Sigmoid colon (tissue), 7 donors: ENCODE data around the gene LMOD1. TPM values are rescaled to one million over a fixed set of nuclear protein-coding genes. Genes with fewer than 3 reads are reported as not detected.

Source experiments
- DNase-seq: peaks from one replicate; pipeline ENCODE4 v3.0.0-alpha.2; 2019
- H3K27ac ChIP-seq, 4 donors: fragments of 200-600 bp; sonication (generic); one replicate each; pipeline ENCODE4 v1.5.1; 2016 to 2019; ENCODE audit warnings: mild to moderate bottlenecking in 1 of 4
- H3K27me3 ChIP-seq, 3 donors: fragments of 200-600 bp; sonication (generic); one replicate each; pipeline ENCODE4 v1.5.1; 2019; ENCODE audit warnings: mild to moderate bottlenecking in 1 of 3
- H3K36me3 ChIP-seq, 4 donors: fragments of 200-600 bp; sonication (generic); one replicate each; pipeline ENCODE4 v1.5.1; 2016 to 2019
- H3K4me1 ChIP-seq, 4 donors: fragments of 200-600 bp; sonication (generic); one replicate each; pipeline ENCODE4 v1.5.1; 2017 to 2019
- H3K4me3 ChIP-seq, 4 donors: fragments of 200-600 bp; sonication (generic); one replicate each; pipeline ENCODE4 v1.5.1; 2017 to 2019; ENCODE audit warnings: mild to moderate bottlenecking in 2 of 4, moderate library complexity in 1 of 4
- H3K9me3 ChIP-seq, 4 donors: fragments of 200-600 bp in 3 of 4; sonication (generic) in 3 of 4; one replicate each; pipeline versions ENCODE4 v1.5.1 to v1.6.1; 2013 to 2019
- CTCF ChIP-seq, 4 experiments: fragments of 450-650 bp in 3 of 4; fragments of 200-600 bp in 1 of 4; IDR thresholded peaks; one replicate each; pipeline ENCODE4 v1.5.1; 2016 to 2019; ENCODE audit warnings: antibody characterized with exemption in 4 of 4, mild to moderate bottlenecking in 3 of 4, moderate library complexity in 2 of 4
- EP300 ChIP-seq, 4 donors: sonication (generic); formaldehyde crosslinking; IDR thresholded peaks; one replicate each; pipeline ENCODE4 v1.6.1; 2017; ENCODE audit warnings: antibody characterized with exemption in 4 of 4
- POLR2A ChIP-seq, 2 donors: fragments of 450-650 bp; IDR thresholded peaks; one replicate each; pipeline ENCODE4 v1.6.1; 2016; ENCODE audit warnings: antibody characterized with exemption in 2 of 2, mild to moderate bottlenecking in 2 of 2, moderate library complexity in 2 of 2
- POLR2AphosphoS5 ChIP-seq, 4 donors: sonication (generic); formaldehyde crosslinking; IDR thresholded peaks; one replicate each; pipeline ENCODE4 v1.6.1; 2017; ENCODE audit warnings: antibody characterized with exemption in 4 of 4
- WGBS, 2 donors: extraction: QIAGEN DNeasy Blood & Tissue Kit; methylation state at CpG; one replicate each; pipeline ENCODE4 v1.1.7; 2013; 5-methylcytosine and 5-hydroxymethylcytosine counted together
- intact Hi-C: fragments of 100-400 bp; cut with DNase I; formaldehyde crosslinking; loops from one replicate; pipeline ENCODE4 v1.15.1; 2023
- polyA plus RNA-seq, 3 donors: library from polyadenylated mRNA; stranded (reverse); fragments of 200-250 nt; gene quantifications; one replicate each; pipeline ENCODE4 v1.2.3, GENCODE V29; 2013
- total RNA-seq, 4 donors: library from RNA; depleted of rRNA; stranded (reverse); fragments of >200 nt; gene quantifications; one replicate each; pipeline ENCODE4 v1.1.0, GENCODE V29; 2016
- donor health status: healthy with polysubstance abuse.
- donor health status: Bipolar disorder and iron deficiency.
- donor health status: healthy.

LMOD1 gene
- total and polyA plus RNA-seq, 7 donors, result 4.9 to 1,011 (median 633) TPM

GRCh38 chr1:201892211-201892610 is 54.1 kb downstream of the LMOD1 start:
- H3K27ac ChIP-seq, result peak overlapping the region; percentile 45 to 97 (median 88)
- H3K27me3 ChIP-seq, result no peaks in the 10 kb centered on the region
- peaks cover 0 to 11% (median 5%) of the 10 kb centered on the region in 4 donors for H3K36me3 ChIP-seq
- DNase-seq, result no peak
- 87 to 92% methylated on average over 6 of the region's 6 CpGs for WGBS, 2 donors
- no peak for TF ChIP-seq POLR2A (IDR thresholded peaks at IDR 0.05)
- no peak for TF ChIP-seq EP300 (IDR thresholded peaks at IDR 0.05)
- peak in 2 of 4 donors; percentile 27 to 54 for TF ChIP-seq POLR2AphosphoS5 (IDR thresholded peaks at IDR 0.05)
- no peak for TF ChIP-seq CTCF (IDR thresholded peaks at IDR 0.05)
- intact Hi-C loops, result loop anchor here (10.0 kb wide), 1 partner anchor 243 kb away; no protein-coding TSS in a partner anchor
- H3K4me3 ChIP-seq, result no peak overlapping the region
- no peaks in the 10 kb centered on the region for H3K9me3 ChIP-seq
- peaks cover 0 to 88% (median 54%) of the 10 kb centered on the region in 4 donors for H3K4me1 ChIP-seq

GRCh38 chr1:201891451-201892045 is 54.8 kb downstream of the LMOD1 start:
- TF ChIP-seq CTCF (IDR thresholded peaks at IDR 0.05) (no peak), POLR2AphosphoS5 (IDR thresholded peaks at IDR 0.05) (peak in 2 of 4 donors; percentile 58 to 76), POLR2A (IDR thresholded peaks at IDR 0.05) (no peak), EP300 (IDR thresholded peaks at IDR 0.05) (no peak)
- Histone ChIP-seq H3K27ac (peak overlapping the region; percentile 83 to 97 (median 90)), H3K4me3 (no peak overlapping the region), H3K27me3 (no peaks in the 10 kb centered on the region), H3K4me1 (peaks cover 0 to 82% (median 48%) of the 10 kb centered on the region in 4 donors), H3K9me3 (no peaks in the 10 kb centered on the region), H3K36me3 (peaks cover 0 to 5% (median under 1%) of the 10 kb centered on the region in 4 donors)
- DNase-seq, result peak; percentile 67
- 82 to 92% methylated on average over 5 of the region's 5 CpGs for WGBS, 2 donors
- intact Hi-C loops, result loop anchor here (10.0 kb wide), 1 partner anchor 243 kb away; no protein-coding TSS in a partner anchor

GRCh38 chr1:201890806-201891450 is 55.4 kb downstream of the LMOD1 start:
- peaks cover 0 to 75% (median 42%) of the 10 kb centered on the region in 4 donors for H3K4me1 ChIP-seq
- peak; percentile 71 for DNase-seq

GRCh38 chr1:201890223-201890622 is 56.1 kb downstream of the LMOD1 start:
- peak; percentile 68 for DNase-seq
- intact Hi-C loops, result loop anchor here (10.0 kb wide), 1 partner anchor 245 kb away; no protein-coding TSS in a partner anchor
- H3K36me3 ChIP-seq, result no peaks in the 10 kb centered on the region
- H3K9me3 ChIP-seq, result no peaks in the 10 kb centered on the region
- H3K27me3 ChIP-seq, result no peaks in the 10 kb centered on the region
- no peak for TF ChIP-seq POLR2A (IDR thresholded peaks at IDR 0.05)
- no peak for TF ChIP-seq EP300 (IDR thresholded peaks at IDR 0.05)
- peak in 2 of 4 donors; percentile 50 to 61 for TF ChIP-seq POLR2AphosphoS5 (IDR thresholded peaks at IDR 0.05)
- TF ChIP-seq CTCF (IDR thresholded peaks at IDR 0.05), result no peak
- H3K27ac ChIP-seq, result peak overlapping the region; percentile 79 to 97 (median 90)
- no peak overlapping the region for H3K4me3 ChIP-seq
- 87 to 89% methylated on average over 7 of the region's 7 CpGs for WGBS, 2 donors
- H3K4me1 ChIP-seq, result peaks cover 0 to 75% (median 47%) of the 10 kb centered on the region in 4 donors

More at GRCh38 chr1:201890806-201891450, 55.4 kb downstream of the LMOD1 start:
- intact Hi-C loops, result loop anchor here (10.0 kb wide), 1 partner anchor 244 kb away; no protein-coding TSS in a partner anchor
- Histone ChIP-seq H3K9me3 (no peaks in the 10 kb centered on the region), H3K27me3 (no peaks in the 10 kb centered on the region), H3K4me3 (no peak overlapping the region), H3K27ac (peak overlapping the region; percentile 83 to 97 (median 90)), H3K36me3 (no peaks in the 10 kb centered on the region)
- TF ChIP-seq POLR2AphosphoS5 (IDR thresholded peaks at IDR 0.05), result peak in 3 of 4 donors; percentile 32 to 74 (median 70)
- TF ChIP-seq EP300 (IDR thresholded peaks at IDR 0.05), result no peak
- no peak for TF ChIP-seq POLR2A (IDR thresholded peaks at IDR 0.05)
- TF ChIP-seq CTCF (IDR thresholded peaks at IDR 0.05), result no peak
- 66 to 85% methylated on average over 3 of the region's 3 CpGs for WGBS, 2 donors
